ENCODE measurements around the gene LRP6. TPM values are rescaled to one million over a fixed set of nuclear protein-coding genes. Genes with fewer than 3 reads are reported as not detected.
"Not testable (repeated sequence)": the region's sequence is repeated elsewhere in the genome, so short reads cannot be mapped to it uniquely, and the experiment has no call there.

LRP6 gene
- total RNA-seq = 10 to 100 TPM; 39.3 to 42.6 TPM
- 11.5 TPM for polyA plus RNA-seq (ENCODE audit: insufficient read depth, low read depth, low replicate concordance)
- long read RNA-seq, donor 1, partial matches to known transcripts = 10 of 10 reads
- long read RNA-seq, donor 1, other reads (novel, unspliced or antisense) = 0 of 10 reads
- long read RNA-seq, donor 2, full-length matches to known transcripts = 1 of 6 reads
- long read RNA-seq, donor 2, partial matches to known transcripts = 5 of 6 reads
- long read RNA-seq, donor 2, other reads (novel, unspliced or antisense) = 0 of 6 reads

GRCh38 chr12:12266873-12267741 is at the start of gene LRP6:
Gene LRP6, minus strand, starts transcription at chr12:12267044. Its CDS starts 309 bp downstream, at chr12:12266735.
- intact Hi-C loops (cut with DNase I; ENCODE audit: low total_unique reads) = no loop called here

GRCh38 chr12:12315838-12316237 is 49.0 kb upstream of the LRP6 start:
- Histone ChIP-seq H3K36me3 (ENCODE audit: low read depth, missing control alignments) (no peaks in the 10 kb centered on the region), H3K4me3 (no peak overlapping the region), H3K4me1 (peaks cover 7% of the 10 kb centered on the region), H3K9me3 (no peaks in the 10 kb centered on the region), H3K27ac (no peak overlapping the region), H3K27me3 (no peaks in the 10 kb centered on the region)
- TF ChIP-seq CTCF (IDR thresholded peaks at IDR 0.05) (no peak), POLR2A (IDR thresholded peaks at IDR 0.05) (no peak)
- intact Hi-C loops (cut with DNase I; ENCODE audit: low total_unique reads) = no loop called here
- DNase-seq = no peak

More at GRCh38 chr12:12266873-12267741, at the start of gene LRP6:
- peak; percentile 93 for DNase-seq
- peak within 1 kb of the TSS; percentile 97 to 99 for H3K27ac ChIP-seq
- H3K9me3 ChIP-seq = no peaks in the 10 kb centered on the region
- peak within 1 kb of the TSS; percentile 83 to 88 for H3K4me3 ChIP-seq
- H3K36me3 ChIP-seq (ENCODE audit: low read depth, missing control alignments) = no peaks in the 10 kb centered on the region
- H3K27me3 ChIP-seq = no peaks in the 10 kb centered on the region
- 0% methylated on average over 21 to 90 of the region's 92 CpGs for WGBS, 2 donors
- peak; percentile 22 for TF ChIP-seq POLR2A (IDR thresholded peaks at IDR 0.05)
- no peak for TF ChIP-seq CTCF (IDR thresholded peaks at IDR 0.05)
- peaks cover 11% of the 10 kb centered on the region for H3K4me1 ChIP-seq

GRCh38 chr12:12310695-12311094 is 43.9 kb upstream of the LRP6 start:
- H3K27ac ChIP-seq; DNase-seq; H3K36me3 ChIP-seq (ENCODE audit: low read depth, missing control alignments); H3K4me3 ChIP-seq; H3K27me3 ChIP-seq; H3K9me3 ChIP-seq; H3K4me1 ChIP-seq; intact Hi-C loops (cut with DNase I; ENCODE audit: low total_unique reads): not testable (repeated sequence)
- 76 to 88% methylated on average over 10 of the region's 10 CpGs for WGBS, 2 donors

GRCh38 chr12:12305568-12306300 is 38.9 kb upstream of the LRP6 start:
- H3K27me3 ChIP-seq = no peaks in the 10 kb centered on the region
- no peaks in the 10 kb centered on the region for H3K36me3 ChIP-seq (ENCODE audit: low read depth, missing control alignments)
- intact Hi-C loops (cut with DNase I; ENCODE audit: low total_unique reads) = no loop called here
- no peak overlapping the region for H3K27ac ChIP-seq
- no peaks in the 10 kb centered on the region for H3K9me3 ChIP-seq
- DNase-seq = no peak
- H3K4me1 ChIP-seq = no peaks in the 10 kb centered on the region
- 90 to 92% methylated on average over 7 of the region's 7 CpGs for WGBS, 2 donors
- no peak overlapping the region for H3K4me3 ChIP-seq
- TF ChIP-seq POLR2A (IDR thresholded peaks at IDR 0.05) = no peak
- no peak for TF ChIP-seq CTCF (IDR thresholded peaks at IDR 0.05)

GRCh38 chr12:12302976-12303375 is 36.1 kb upstream of the LRP6 start:
- Histone ChIP-seq H3K4me1 (no peaks in the 10 kb centered on the region), H3K27me3 (no peaks in the 10 kb centered on the region), H3K4me3 (no peak overlapping the region), H3K36me3 (ENCODE audit: low read depth, missing control alignments) (no peaks in the 10 kb centered on the region), H3K27ac (no peak overlapping the region), H3K9me3 (no peaks in the 10 kb centered on the region)
- no peak for TF ChIP-seq POLR2A (IDR thresholded peaks at IDR 0.05)
- no peak for TF ChIP-seq CTCF (IDR thresholded peaks at IDR 0.05)
- DNase-seq = no peak
- intact Hi-C loops (cut with DNase I; ENCODE audit: low total_unique reads) = no loop called here
- 90 to 95% methylated on average over 2 of the region's 2 CpGs for WGBS, 2 donors
